Activated CD4-positive, alpha-beta T cell treated with anti-CD3 and anti-CD28 coated beads, Interleukin-10, Interleukin-2, amounts not matched to agents 100 ng/mL and 50 ng/mL, durations not matched to agents 16 hours and 8 hours (primary cell): ENCODE data around the gene OR8B3.

ENCODE experiments used
- DNase-seq: peaks from one replicate; pipeline ENCODE4 v3.0.0-alpha.2; 2020

Gene OR8B3

GRCh38 chr11:124346311-124346955 is 52.4 kb downstream of the OR8B3 start:
- no peak for DNase-seq
